ACC112 (cell line): ENCODE data around the gene TMEM132C.

Experiments used
- H2AFZ ChIP-seq: fragments of 200-600 bp; sonication (generic); one replicate; pipeline ENCODE4 v1.6.0; 2017; ENCODE audit warnings: antibody characterized with exemption, low read length; ENCODE audit not compliant: unreplicated experiment
- H3K27ac ChIP-seq: fragments of 200-600 bp; sonication (generic); 2 replicates; pipeline ENCODE4 v1.5.1; 2014; ENCODE audit warnings: low read depth, mild to moderate bottlenecking, antibody characterized with exemption, low read length, moderate library complexity
- H3K27me3 ChIP-seq: fragments of 200-600 bp; sonication (generic); 2 replicates; pipeline ENCODE4 v1.6.1; 2014; ENCODE audit warnings: mild to moderate bottlenecking, antibody characterized with exemption, low read length, moderate library complexity, mixed read lengths; ENCODE audit not compliant: insufficient read depth
- H3K36me3 ChIP-seq: fragments of 200-600 bp; sonication (generic); 2 replicates; pipeline ENCODE4 v1.6.1; 2016; ENCODE audit warnings: mild to moderate bottlenecking, antibody characterized with exemption, low read length, moderate library complexity, mixed read lengths; ENCODE audit not compliant: insufficient read depth
- H3K4me1 ChIP-seq: fragments of 200-600 bp; sonication (generic); one replicate; pipeline ENCODE4 v1.6.1; 2016; ENCODE audit warnings: low read length, mixed read lengths; ENCODE audit not compliant: insufficient read depth, unreplicated experiment, control insufficient read depth
- H3K4me3 ChIP-seq: fragments of 200-600 bp; sonication (generic); 2 replicates; pipeline ENCODE4 v1.5.1; 2014; ENCODE audit warnings: mild to moderate bottlenecking, low read depth, low read length
- H3K79me2 ChIP-seq: fragments of 200-600 bp; sonication (generic); one replicate; pipeline ENCODE4 v1.6.0; 2016; ENCODE audit warnings: low read length; ENCODE audit not compliant: control insufficient read depth, unreplicated experiment, insufficient read depth

Gene TMEM132C

DNA sequence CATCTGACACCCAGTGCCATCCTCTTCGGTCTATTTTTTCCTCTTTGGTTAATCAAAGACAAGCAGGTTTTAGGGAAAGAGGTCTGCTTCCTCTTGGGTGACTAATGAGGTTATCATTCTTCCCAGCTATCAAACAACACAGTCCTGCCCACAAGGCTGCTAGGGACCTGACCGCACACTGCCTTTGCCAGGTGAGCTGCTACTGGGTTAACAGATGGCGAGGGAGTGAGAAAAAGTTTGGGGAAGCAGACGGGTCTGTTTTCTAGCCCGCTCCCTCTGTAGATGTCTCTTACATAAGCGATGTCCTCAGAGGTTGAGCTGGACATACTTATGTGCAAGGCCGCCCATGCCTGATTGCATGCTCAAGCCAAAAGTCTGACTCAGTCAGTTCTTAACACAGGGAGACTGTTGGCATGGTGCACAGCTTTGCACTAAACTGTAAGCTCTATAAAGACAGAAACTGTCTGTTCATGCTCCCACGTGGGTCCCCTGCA is 462.7 kb downstream of the TMEM132C start:
- Histone ChIP-seq H3K79me2 (no peaks in the 10 kb centered on the region), H3K27me3 (no peaks in the 10 kb centered on the region), H3K4me1 (no peaks in the 10 kb centered on the region), H3K36me3 (no peaks in the 10 kb centered on the region), H3K27ac (no peak overlapping the region), H2AFZ (no peak overlapping the region), H3K4me3 (no peak overlapping the region)

DNA sequence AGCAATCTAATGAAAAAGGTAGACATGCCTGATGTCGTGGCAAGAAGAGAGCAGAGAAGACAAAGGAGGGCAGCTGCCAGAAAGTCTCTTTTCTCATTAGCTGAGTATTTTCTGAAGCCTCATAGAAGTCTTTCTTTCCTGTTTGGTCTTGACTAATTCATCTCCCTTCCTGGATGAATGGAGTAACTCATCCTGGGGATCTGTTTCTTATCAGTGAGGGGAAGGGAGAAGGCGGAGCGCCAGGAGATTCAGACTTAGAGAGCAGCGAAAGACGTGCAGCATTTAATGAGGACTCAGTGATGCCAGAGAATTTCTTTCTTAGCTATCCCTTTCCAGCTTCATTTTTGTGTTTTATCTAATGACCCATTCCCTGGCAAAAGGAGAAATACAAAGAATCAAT is 467.4 kb downstream of the TMEM132C start:
- Histone ChIP-seq H3K27ac (no peak overlapping the region), H3K36me3 (no peaks in the 10 kb centered on the region), H2AFZ (no peak overlapping the region), H3K79me2 (no peaks in the 10 kb centered on the region), H3K27me3 (no peaks in the 10 kb centered on the region), H3K4me1 (no peaks in the 10 kb centered on the region), H3K4me3 (no peak overlapping the region)

DNA sequence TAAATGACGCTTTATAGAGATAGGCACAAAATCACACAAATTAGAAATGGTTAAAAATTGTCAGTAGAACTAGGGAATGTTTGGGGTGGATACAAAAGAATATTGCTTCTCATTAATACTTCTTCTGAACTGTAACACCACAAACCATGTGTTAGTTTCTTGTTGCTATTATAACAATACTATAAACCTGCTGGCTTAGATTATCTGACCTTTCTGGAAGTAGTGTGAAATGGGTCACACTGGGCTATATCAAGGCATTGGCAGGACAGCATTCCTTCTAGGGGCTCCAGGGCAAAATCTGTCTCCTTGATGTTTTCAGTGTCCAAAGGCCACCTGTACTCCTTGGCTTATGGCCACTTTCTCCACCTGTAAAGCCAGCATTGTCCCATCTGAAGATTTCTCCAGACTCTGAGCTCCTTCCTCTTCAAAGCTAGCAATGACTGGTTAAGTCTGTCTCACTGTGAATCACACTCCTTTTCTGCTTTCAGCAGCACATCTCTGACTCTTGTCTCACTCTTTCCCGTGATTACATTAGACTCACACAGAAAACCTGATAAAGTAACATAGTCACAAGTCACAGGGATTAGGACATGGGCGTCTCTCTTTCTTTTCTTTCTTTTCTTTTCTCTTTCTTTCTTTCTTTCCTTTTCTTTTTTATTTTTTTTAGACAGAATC is 470.5 kb downstream of the TMEM132C start:
- H3K79me2 ChIP-seq, result no peaks in the 10 kb centered on the region
- no peaks in the 10 kb centered on the region for H3K27me3 ChIP-seq

DNA sequence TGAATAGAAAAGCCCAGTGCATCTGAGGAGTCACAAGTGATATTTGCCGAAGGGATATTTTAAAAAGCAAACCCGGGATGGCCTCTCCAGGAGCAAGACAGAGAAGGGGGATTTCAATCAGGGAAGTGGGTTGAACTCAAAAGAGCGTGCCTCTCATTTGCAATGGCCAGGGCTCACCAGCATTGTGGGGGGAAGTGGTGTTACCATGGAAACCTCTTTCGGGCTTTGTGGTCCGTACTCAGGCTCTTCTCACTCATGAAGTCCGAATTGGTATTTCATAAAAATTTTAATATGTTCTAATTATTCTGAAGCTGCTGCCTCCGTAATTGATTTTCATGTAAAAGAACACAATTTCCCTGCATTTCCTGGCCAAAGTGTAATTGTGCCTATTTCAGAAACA is 476.9 kb downstream of the TMEM132C start:
- no peaks in the 10 kb centered on the region for H3K4me1 ChIP-seq
- H3K27ac ChIP-seq, result no peak overlapping the region
- H3K36me3 ChIP-seq, result no peaks in the 10 kb centered on the region
- no peak overlapping the region for H2AFZ ChIP-seq
- no peaks in the 10 kb centered on the region for H3K79me2 ChIP-seq
- no peak overlapping the region for H3K4me3 ChIP-seq
- no peaks in the 10 kb centered on the region for H3K27me3 ChIP-seq

More for the DNA sequence above, 470.5 kb downstream of the TMEM132C start:
- no peak overlapping the region for H3K4me3 ChIP-seq
- no peak overlapping the region for H3K27ac ChIP-seq
- H2AFZ ChIP-seq, result no peak overlapping the region
- no peaks in the 10 kb centered on the region for H3K36me3 ChIP-seq
- no peaks in the 10 kb centered on the region for H3K4me1 ChIP-seq

DNA sequence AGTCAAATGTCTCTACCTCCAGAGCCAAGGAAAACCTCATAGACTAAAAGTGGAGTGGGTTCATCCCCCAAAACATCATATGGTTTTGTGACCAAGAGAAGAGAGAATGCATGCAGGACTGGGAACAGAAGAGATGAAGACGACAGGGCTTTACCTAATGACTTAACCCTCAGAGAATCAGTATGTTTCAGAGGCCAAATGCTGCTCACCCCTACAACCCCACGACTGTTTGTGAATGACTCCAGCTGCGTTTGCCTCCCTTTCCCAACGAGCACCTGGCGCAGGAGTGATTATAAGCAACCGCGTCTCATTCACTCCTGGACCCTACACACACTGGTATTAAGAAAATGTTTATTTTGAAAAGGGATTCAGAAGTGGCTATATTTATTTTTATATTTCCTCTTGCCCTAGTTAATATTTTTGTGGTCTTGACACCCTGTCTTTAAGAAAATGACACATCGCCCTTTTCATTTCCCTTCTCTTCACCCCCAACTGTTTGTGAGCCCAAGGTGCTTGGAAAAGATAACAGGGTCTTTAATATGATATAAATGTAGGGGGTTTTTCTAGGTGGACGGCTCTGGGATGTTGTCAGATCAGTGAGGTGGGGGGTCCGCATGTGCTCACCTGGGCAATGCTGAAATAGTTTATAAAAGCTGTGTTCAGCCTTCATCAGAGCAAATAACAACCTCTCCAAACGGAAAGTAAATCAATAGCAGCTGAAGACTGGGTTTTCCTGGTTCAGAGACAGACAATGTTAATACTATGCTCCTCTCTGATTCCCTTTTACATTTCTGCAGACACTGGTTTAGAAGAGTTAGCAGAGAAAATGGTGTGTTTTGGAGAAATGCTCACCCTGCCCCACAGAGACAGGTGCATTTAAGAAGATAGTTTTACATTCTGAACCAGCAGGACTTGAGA is 479.1 kb downstream of the TMEM132C start:
- Histone ChIP-seq H3K27me3 (no peaks in the 10 kb centered on the region), H3K4me1 (no peaks in the 10 kb centered on the region), H3K27ac (no peak overlapping the region)

DNA sequence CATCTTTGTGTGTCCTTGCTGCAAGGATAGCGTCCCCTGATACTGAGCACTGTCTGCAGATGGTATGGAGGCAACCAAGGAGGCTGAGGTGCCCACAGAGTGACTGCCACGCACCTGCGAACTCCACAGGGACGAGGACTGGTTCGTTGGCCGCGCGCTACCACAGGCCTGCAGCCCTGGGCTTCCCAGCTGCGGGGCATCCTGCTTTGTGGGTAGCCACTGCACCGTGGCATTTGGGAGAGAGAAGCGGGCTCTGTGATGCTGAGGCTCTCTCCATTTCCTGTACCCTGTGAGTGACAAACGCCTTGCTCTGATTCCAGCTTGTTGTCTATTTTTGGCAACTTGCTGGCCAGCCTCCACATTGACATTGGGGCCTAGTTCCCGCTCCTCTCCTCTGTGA is 480.5 kb downstream of the TMEM132C start:
- Histone ChIP-seq H3K36me3 (no peaks in the 10 kb centered on the region), H3K27me3 (no peaks in the 10 kb centered on the region), H3K27ac (no peak overlapping the region), H3K4me1 (no peaks in the 10 kb centered on the region), H3K4me3 (no peak overlapping the region), H2AFZ (no peak overlapping the region), H3K79me2 (no peaks in the 10 kb centered on the region)

More for the DNA sequence above, 479.1 kb downstream of the TMEM132C start:
- H2AFZ ChIP-seq, result no peak overlapping the region
- H3K79me2 ChIP-seq, result no peaks in the 10 kb centered on the region
- no peaks in the 10 kb centered on the region for H3K36me3 ChIP-seq
- H3K4me3 ChIP-seq, result no peak overlapping the region

DNA sequence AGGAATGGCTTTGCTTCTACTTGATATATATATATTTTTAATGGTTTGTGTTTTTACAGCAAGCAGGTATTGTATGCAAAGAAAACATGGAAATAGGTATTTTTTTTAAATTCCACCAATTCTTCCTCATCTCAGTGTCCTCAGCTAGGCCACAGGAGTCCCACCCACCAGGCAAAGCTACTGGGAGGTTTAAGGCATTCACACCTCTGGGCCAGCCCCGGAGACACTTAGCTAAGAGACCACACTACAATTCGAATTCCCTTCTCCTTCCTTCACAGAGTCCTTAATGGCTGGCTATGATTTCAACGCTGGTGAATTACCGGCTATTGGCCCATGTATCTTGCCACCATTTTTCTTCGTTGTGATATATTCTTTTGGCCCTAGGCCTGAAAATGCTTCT is 485.4 kb downstream of the TMEM132C start:
- Histone ChIP-seq H3K27ac (no peak overlapping the region), H3K36me3 (no peaks in the 10 kb centered on the region), H2AFZ (no peak overlapping the region), H3K79me2 (no peaks in the 10 kb centered on the region), H3K4me3 (no peak overlapping the region), H3K4me1 (no peaks in the 10 kb centered on the region), H3K27me3 (no peaks in the 10 kb centered on the region)

DNA sequence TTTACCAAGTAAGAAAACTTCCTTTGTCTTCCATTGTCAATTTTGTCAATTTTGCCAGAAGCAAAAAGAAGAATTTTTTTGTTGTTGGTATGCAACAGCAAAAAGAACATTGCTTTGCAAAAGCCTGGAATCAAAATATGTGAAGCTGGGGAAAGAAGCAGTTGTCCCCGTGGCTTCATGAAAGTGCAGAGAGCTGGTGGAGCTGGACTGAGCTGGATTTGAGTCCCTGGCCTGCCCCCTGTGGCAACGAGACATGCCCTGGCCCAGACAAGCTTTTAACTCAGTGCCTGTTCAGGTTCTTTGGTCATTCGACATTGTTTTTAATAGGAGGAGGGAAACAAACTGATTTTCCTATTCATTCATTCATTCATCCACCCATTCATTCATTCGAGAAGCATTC is 486.5 kb downstream of the TMEM132C start:
- H3K27me3 ChIP-seq, result no peaks in the 10 kb centered on the region
- no peaks in the 10 kb centered on the region for H3K4me1 ChIP-seq
- H3K27ac ChIP-seq, result no peak overlapping the region

DNA sequence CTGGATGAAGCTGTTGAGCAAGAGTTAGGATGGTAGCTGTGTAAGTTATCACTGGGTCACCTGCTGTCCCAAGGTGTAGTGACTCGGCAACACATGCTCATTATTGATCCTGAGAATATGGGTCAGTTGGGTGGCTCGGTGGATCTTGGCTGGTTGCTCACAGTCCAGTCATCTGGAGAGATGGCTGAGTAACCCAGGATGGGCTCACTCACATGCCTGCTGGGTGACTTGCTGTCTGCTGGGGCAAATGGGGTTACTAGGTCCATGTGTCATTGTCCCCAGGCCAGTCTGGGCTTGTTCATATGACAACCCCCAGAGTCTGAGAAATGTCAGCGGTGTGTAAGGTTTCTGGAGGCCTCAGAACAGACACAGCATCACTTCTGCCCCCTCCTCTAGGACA is 487.3 kb downstream of the TMEM132C start:
- Histone ChIP-seq H3K79me2 (no peaks in the 10 kb centered on the region), H3K27ac (no peak overlapping the region), H3K4me1 (no peaks in the 10 kb centered on the region), H2AFZ (no peak overlapping the region), H3K27me3 (no peaks in the 10 kb centered on the region), H3K36me3 (no peaks in the 10 kb centered on the region), H3K4me3 (no peak overlapping the region)

More for the DNA sequence above, 486.5 kb downstream of the TMEM132C start:
- no peak overlapping the region for H2AFZ ChIP-seq
- H3K4me3 ChIP-seq, result no peak overlapping the region
- no peaks in the 10 kb centered on the region for H3K36me3 ChIP-seq
- no peaks in the 10 kb centered on the region for H3K79me2 ChIP-seq

DNA sequence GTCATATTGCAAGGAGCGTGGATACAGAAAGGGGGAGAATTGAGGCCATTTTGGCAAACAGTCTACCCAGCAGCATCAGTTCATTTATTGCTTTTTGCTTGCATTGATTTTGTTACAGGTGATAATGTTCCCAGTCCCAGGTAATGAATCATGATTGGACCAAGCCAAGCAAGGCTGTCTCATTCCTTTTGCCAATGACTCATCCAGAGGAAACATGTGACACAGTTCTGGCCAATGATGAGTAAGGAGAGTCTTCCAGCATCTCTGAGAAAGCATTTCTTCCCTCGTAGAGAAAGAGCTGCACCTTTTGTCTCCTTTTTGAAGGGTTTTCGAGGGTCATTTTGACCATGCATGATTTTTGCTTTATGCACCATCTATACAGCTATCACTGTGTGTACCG is 488.6 kb downstream of the TMEM132C start:
- H2AFZ ChIP-seq, result no peak overlapping the region
- no peak overlapping the region for H3K27ac ChIP-seq
- H3K4me3 ChIP-seq, result no peak overlapping the region
- H3K79me2 ChIP-seq, result no peaks in the 10 kb centered on the region
- no peaks in the 10 kb centered on the region for H3K4me1 ChIP-seq
- no peaks in the 10 kb centered on the region for H3K36me3 ChIP-seq
- H3K27me3 ChIP-seq, result no peaks in the 10 kb centered on the region
